SK-N-SH (cell line): Measurements from ENCODE around the gene EEF2.
"Not testable (repeated sequence)": the region's sequence is repeated elsewhere in the genome, so short reads cannot be mapped to it uniquely, and the experiment has no call there.

Source experiments
- CTCF ChIP-seq: fragments of 200-600 bp; sonication (generic); IDR thresholded peaks from 2 replicates; pipeline ENCODE4 v1.6.1; 2017; ENCODE audit warnings: antibody characterized with exemption, mild to moderate bottlenecking, moderate library complexity
- FOXJ3 ChIP-seq: sonication (generic); formaldehyde crosslinking; IDR thresholded peaks from 2 replicates; pipeline ENCODE4 v1.5.1; 2020; ENCODE audit warnings: mild to moderate bottlenecking, missing genetic modification reagents
- GABPA ChIP-seq: IDR thresholded peaks from 2 replicates; pipeline ENCODE4 v1.4.0; 2012; ENCODE audit warnings: low read depth, mild to moderate bottlenecking
- MEF2A ChIP-seq: IDR thresholded peaks from 2 replicates; pipeline ENCODE4 v1.4.0; 2012; ENCODE audit warnings: low read depth, borderline replicate concordance
- RAD21 ChIP-seq: IDR thresholded peaks from 2 replicates; pipeline ENCODE4 v1.6.1; 2012; ENCODE audit warnings: mild to moderate bottlenecking, low read length
- TF ChIP-seq, protein P1 (sequence below): IDR thresholded peaks from 2 replicates; pipeline ENCODE4 v1.6.1; 2012; ENCODE audit warnings: mild to moderate bottlenecking, low read depth, low read length, moderate library complexity

- TF ChIP-seq CTCF, MEF2A, GABPA, FOXJ3, RAD21: not testable (repeated sequence)
- TF ChIP-seq, protein P1, sequence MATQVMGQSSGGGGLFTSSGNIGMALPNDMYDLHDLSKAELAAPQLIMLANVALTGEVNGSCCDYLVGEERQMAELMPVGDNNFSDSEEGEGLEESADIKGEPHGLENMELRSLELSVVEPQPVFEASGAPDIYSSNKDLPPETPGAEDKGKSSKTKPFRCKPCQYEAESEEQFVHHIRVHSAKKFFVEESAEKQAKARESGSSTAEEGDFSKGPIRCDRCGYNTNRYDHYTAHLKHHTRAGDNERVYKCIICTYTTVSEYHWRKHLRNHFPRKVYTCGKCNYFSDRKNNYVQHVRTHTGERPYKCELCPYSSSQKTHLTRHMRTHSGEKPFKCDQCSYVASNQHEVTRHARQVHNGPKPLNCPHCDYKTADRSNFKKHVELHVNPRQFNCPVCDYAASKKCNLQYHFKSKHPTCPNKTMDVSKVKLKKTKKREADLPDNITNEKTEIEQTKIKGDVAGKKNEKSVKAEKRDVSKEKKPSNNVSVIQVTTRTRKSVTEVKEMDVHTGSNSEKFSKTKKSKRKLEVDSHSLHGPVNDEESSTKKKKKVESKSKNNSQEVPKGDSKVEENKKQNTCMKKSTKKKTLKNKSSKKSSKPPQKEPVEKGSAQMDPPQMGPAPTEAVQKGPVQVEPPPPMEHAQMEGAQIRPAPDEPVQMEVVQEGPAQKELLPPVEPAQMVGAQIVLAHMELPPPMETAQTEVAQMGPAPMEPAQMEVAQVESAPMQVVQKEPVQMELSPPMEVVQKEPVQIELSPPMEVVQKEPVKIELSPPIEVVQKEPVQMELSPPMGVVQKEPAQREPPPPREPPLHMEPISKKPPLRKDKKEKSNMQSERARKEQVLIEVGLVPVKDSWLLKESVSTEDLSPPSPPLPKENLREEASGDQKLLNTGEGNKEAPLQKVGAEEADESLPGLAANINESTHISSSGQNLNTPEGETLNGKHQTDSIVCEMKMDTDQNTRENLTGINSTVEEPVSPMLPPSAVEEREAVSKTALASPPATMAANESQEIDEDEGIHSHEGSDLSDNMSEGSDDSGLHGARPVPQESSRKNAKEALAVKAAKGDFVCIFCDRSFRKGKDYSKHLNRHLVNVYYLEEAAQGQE, result not testable (repeated sequence)
These were observed 37.8 kb downstream of the EEF2 start for GRCh38 chr19:3947316-3947933.
